RWPE2 (cell line): ENCODE data around the gene KCNK7.

Source experiments
- ATAC-seq: fragments of 200-7000 bp; cut with Tn5 transposase; 3 replicates; pipeline ENCODE4 v1.9.1; 2021; ENCODE audit warnings: low read depth
- DNase-seq: peaks from one replicate; pipeline ENCODE4 v3.0.0-alpha.2; 2020; ENCODE audit warnings: low spot score
- H3K27ac ChIP-seq: fragments of 450-650 bp; 2 replicates; pipeline ENCODE4 v1.5.1; 2017; ENCODE audit warnings: mild to moderate bottlenecking; ENCODE audit not compliant: poor library complexity, severe bottlenecking
- H3K27me3 ChIP-seq: fragments of 250-450 bp; sonication (Bioruptor Pico); 2 replicates; pipeline ENCODE4 v1.5.1; 2021; ENCODE audit warnings: mild to moderate bottlenecking, moderate library complexity; ENCODE audit not compliant: insufficient read depth, poor library complexity, severe bottlenecking
- H3K36me3 ChIP-seq: fragments of 250-450 bp; sonication (Bioruptor Pico); 2 replicates; pipeline ENCODE4 v1.5.1; 2020; ENCODE audit warnings: low read depth, mild to moderate bottlenecking, moderate library complexity
- H3K4me1 ChIP-seq: fragments of 250-450 bp; sonication (Bioruptor Pico); 2 replicates; pipeline ENCODE4 v1.5.1; 2021; ENCODE audit warnings: mild to moderate bottlenecking, moderate library complexity; ENCODE audit not compliant: insufficient read depth, poor library complexity, severe bottlenecking
- H3K4me3 ChIP-seq: fragments of 250-450 bp; sonication (Bioruptor Pico); 2 replicates; pipeline ENCODE4 v1.5.1; 2021; ENCODE audit warnings: mild to moderate bottlenecking, moderate library complexity; ENCODE audit not compliant: severe bottlenecking
- H3K9me3 ChIP-seq: fragments of 250-450 bp; sonication (Bioruptor Pico); 2 replicates; pipeline ENCODE4 v1.5.1; 2021; ENCODE audit warnings: mild to moderate bottlenecking, moderate library complexity; ENCODE audit not compliant: severe bottlenecking
- TF ChIP-seq, protein P1 (sequence below): fragments of 450-650 bp; IDR thresholded peaks from one replicate; pipeline ENCODE4 v1.5.1; 2017; ENCODE audit warnings: mild to moderate bottlenecking, moderate library complexity; ENCODE audit not compliant: poor library complexity, severe bottlenecking

The KCNK7 gene

DNA sequence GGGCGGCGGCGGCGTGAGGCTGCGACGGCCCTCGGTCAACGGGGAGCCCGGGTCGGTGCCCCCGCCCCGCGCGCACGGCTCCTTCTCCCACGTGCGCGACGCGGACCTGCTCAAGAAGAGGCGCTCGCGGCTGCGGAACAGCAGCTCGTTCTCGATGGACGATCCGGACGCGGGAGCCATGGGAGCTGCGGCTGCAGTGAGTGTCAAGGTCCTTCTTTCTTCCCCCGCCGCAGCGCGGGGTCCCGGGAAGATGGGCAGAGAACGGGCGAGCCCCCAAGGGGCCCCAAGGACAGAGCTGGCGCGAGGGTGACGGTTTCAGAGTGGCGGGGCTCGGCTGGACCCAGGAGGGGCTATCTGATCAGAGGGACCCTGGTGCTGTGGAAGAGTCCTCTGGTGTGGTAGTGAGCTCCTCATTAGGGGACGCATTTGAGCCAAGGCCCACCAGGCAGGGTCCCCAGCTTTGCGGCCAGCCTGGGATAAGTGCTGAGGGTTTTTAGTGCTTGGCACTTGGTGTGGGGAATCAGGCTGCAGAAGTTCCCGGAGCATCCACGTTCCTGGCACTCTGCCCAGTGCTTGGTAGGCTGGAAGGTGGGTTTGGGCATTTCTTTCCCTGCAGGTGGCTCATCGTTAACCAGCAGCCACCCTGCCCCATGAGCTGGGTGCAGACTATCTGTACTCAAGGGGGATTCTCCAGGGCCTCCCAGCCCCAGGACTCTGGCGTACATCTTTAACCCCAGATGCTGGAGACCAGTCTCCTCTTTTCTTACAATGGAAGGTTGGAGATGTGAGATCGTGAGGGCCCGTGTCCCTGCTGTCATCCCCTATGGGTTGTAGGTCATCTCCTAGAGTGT lies 10.0 kb downstream of the KCNK7 start:
- H3K27ac ChIP-seq, result no peak overlapping the region
- peaks cover 46% of the 10 kb centered on the region for H3K36me3 ChIP-seq
- no peaks in the 10 kb centered on the region for H3K27me3 ChIP-seq

GRCh38 chr11:65584723-65585171 lies 10.9 kb downstream of the KCNK7 start:
- Histone ChIP-seq H3K36me3 (peaks cover 47% of the 10 kb centered on the region), H3K9me3 (no peaks in the 10 kb centered on the region), H3K27me3 (no peaks in the 10 kb centered on the region), H3K27ac (no peak overlapping the region), H3K4me1 (no peaks in the 10 kb centered on the region), H3K4me3 (no peak overlapping the region)
- no peak for DNase-seq
- no peak for ATAC-seq
- TF ChIP-seq, protein P1, sequence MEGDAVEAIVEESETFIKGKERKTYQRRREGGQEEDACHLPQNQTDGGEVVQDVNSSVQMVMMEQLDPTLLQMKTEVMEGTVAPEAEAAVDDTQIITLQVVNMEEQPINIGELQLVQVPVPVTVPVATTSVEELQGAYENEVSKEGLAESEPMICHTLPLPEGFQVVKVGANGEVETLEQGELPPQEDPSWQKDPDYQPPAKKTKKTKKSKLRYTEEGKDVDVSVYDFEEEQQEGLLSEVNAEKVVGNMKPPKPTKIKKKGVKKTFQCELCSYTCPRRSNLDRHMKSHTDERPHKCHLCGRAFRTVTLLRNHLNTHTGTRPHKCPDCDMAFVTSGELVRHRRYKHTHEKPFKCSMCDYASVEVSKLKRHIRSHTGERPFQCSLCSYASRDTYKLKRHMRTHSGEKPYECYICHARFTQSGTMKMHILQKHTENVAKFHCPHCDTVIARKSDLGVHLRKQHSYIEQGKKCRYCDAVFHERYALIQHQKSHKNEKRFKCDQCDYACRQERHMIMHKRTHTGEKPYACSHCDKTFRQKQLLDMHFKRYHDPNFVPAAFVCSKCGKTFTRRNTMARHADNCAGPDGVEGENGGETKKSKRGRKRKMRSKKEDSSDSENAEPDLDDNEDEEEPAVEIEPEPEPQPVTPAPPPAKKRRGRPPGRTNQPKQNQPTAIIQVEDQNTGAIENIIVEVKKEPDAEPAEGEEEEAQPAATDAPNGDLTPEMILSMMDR, result no peak

More for the DNA sequence above, 10.0 kb downstream of the KCNK7 start:
- Histone ChIP-seq H3K9me3 (no peaks in the 10 kb centered on the region), H3K4me3 (no peak overlapping the region), H3K4me1 (no peaks in the 10 kb centered on the region)
- DNase-seq (peak; percentile 58), ATAC-seq (no peak)
- TF ChIP-seq, protein P1, result no peak

- Histone ChIP-seq H3K4me1 (no peaks in the 10 kb centered on the region), H3K4me3 (no peak overlapping the region), H3K9me3 (no peaks in the 10 kb centered on the region), H3K27ac (no peak overlapping the region), H3K36me3 (peaks cover 46% of the 10 kb centered on the region), H3K27me3 (no peaks in the 10 kb centered on the region)
- ATAC-seq (no peak), DNase-seq (no peak)
- TF ChIP-seq, protein P1, result no peak
Measured at GRCh38 chr11:65584106-65584505, 11.5 kb downstream of the KCNK7 start.

DNA sequence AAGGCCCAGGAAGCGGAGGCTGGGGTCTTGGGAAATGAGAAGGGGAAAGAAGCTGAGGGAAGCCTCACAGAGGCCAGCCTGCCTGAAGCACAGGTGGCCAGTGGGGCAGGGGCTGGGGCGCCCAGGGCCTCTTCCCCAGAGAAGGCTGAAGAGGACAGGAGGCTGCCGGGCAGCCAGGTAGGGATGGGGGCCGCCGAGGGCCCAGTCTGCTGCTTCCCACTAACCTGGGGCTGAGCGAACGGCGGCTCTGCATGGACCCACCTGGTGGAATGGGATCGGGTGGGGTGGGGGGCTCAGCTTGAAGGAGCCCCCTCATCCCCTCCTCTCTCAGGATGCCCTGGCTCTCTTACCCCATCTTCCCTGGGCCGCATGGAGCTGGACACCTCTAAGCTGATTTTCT lies 12.0 kb downstream of the KCNK7 start:
- Histone ChIP-seq H3K9me3 (no peaks in the 10 kb centered on the region), H3K4me3 (no peak overlapping the region), H3K4me1 (no peaks in the 10 kb centered on the region), H3K36me3 (peaks cover 46% of the 10 kb centered on the region), H3K27me3 (no peaks in the 10 kb centered on the region), H3K27ac (no peak overlapping the region)
- DNase-seq, result no peak
- TF ChIP-seq, protein P1, result no peak
- no peak for ATAC-seq

DNA sequence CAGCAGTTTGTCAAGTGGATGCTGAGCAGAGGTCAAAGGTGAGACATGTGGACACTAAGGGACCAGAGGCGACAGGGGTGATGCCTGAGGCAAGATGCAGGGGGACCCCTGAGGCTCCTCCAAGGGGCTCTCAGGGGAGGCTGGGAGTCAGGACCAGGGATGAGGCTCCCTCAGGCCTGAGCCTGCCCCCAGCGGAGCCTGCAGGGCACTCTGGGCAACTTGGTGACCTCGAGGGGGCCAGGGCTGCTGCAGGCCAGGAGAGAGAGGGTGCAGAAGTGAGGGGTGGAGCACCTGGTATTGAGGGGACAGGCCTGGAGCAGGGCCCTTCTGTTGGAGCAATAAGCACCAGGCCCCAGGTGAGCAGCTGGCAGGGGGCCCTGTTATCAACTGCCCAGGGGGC lies 13.7 kb downstream of the KCNK7 start:
- Histone ChIP-seq H3K27ac (no peak overlapping the region), H3K4me3 (no peak overlapping the region), H3K36me3 (peaks cover 56% of the 10 kb centered on the region), H3K27me3 (no peaks in the 10 kb centered on the region), H3K9me3 (no peaks in the 10 kb centered on the region), H3K4me1 (peaks cover 6% of the 10 kb centered on the region)
- TF ChIP-seq, protein P1, result no peak
- no peak for ATAC-seq
- DNase-seq, result no peak
